Measurements from ENCODE around the gene SLC38A5. TPM values are rescaled to one million over a fixed set of nuclear protein-coding genes. Genes with fewer than 3 reads are reported as not detected.

SLC38A5 gene
- total and polyA plus RNA-seq, 9 of the 15 experiments (the other 6 are each of a cell fraction or from before 2014, with no cell fraction given): 9.3 to 228 (median 142) TPM

- CTCF ChIA-PET (ENCODE audit: low intra/inter-chr PET ratio): no interaction called here
- Histone ChIP-seq H3K4me1 (replicated peaks in 1 of 2; ENCODE audit: control insufficient read depth in 2 of 2, insufficient read depth in 2 of 2, low read length in 2 of 2) (peaks cover 0 to 4% of the 10 kb centered on the region in 2 experiments; a peak in 2 of 5 replicates), H4K20me1 (replicated peaks; ENCODE audit: control insufficient read depth, insufficient read depth, low read length) (no peaks in the 10 kb centered on the region), H3K9me3 (replicated peaks; ENCODE audit: control insufficient read depth, insufficient read depth, low read depth, low read length) (no peaks in the 10 kb centered on the region), H3K4me3 (no peak overlapping the region), H3K79me2 (ENCODE audit: control insufficient read depth, insufficient read depth, low read length) (peaks cover 4% of the 10 kb centered on the region; the same call in 2 of the 3 replicates), H3K9ac (ENCODE audit: insufficient read depth in 1 of 2, low read depth in 2 of 2, low read length in 2 of 2) (no peak overlapping the region), H3K4me2 (ENCODE audit: insufficient read depth, low read length) (no peak overlapping the region), H3K9me1 (ENCODE audit: control insufficient read depth, insufficient read depth, low read length) (no peaks in the 10 kb centered on the region), H3K36me3 (ENCODE audit: control insufficient read depth, insufficient read depth, low read length) (peaks cover 46% of the 10 kb centered on the region; the same call in 2 of the 3 replicates), H3K27me3 (ENCODE audit: control insufficient read depth in 2 of 2, insufficient read depth in 2 of 2, low read length in 2 of 2) (no peaks in the 10 kb centered on the region), H2AFZ (ENCODE audit: low read depth, low read length) (no peak overlapping the region), H3K27ac (ENCODE audit: extremely low read depth, low read depth, low read length) (no peak overlapping the region)
- in situ Hi-C loops (cut with MboI) (no loop called here), intact Hi-C loops (cut with micrococcal nuclease) (no loop called here)
- no peak for TF ChIP-seq TEAD4 (IDR thresholded peaks at IDR 0.05; ENCODE audit: low read length)
- TF ChIP-seq TEAD4 (CRISPR knock-in tag; IDR thresholded peaks at IDR 0.05; ENCODE audit: borderline replicate concordance): no peak
- TF ChIP-seq POLR2G (IDR thresholded peaks at IDR 0.05; ENCODE audit: low read depth, low read length): 0 out of 2 replicates have a peak, but pooled peaks have one; percentile 23
- peak; percentile 60 for TF ChIP-seq RBFOX2 (IDR thresholded peaks at IDR 0.05; ENCODE audit: low read depth, low read length)
- POLR2A ChIA-PET: interaction anchor here (0.6 kb wide), 2 partner anchors 9 to 14 kb away, joined by 3 read pairs; no protein-coding TSS in a partner anchor
- no peak for FAIRE-seq
- BruUV-seq (replicated peaks): TSS peak; percentile 63
- no peak for DNase-seq (ENCODE audit: extremely low read depth in 1 of 4, low spot score in 3 of 4)
- no peak; the same call in 2 of the 3 replicates for ATAC-seq
- WGBS (ENCODE audit: insufficient coverage, low coverage, missing lambda C conversion rate): 75% methylated on average over 3 of the region's 6 CpGs
Measured at GRCh38 chrX:48458711-48459110, 11.3 kb downstream of the SLC38A5 start.

- no peak overlapping the region for H3K4me3 ChIP-seq
- no peak overlapping the region for H3K4me2 ChIP-seq (ENCODE audit: insufficient read depth, low read length)
- H4K20me1 ChIP-seq (replicated peaks; ENCODE audit: control insufficient read depth, insufficient read depth, low read length): no peaks in the 10 kb centered on the region
- no peak overlapping the region for H2AFZ ChIP-seq (ENCODE audit: low read depth, low read length)
- POLR2A ChIA-PET: interaction anchor here (0.6 to 1.4 kb wide), 2 partner anchors 11 to 237 kb away, joined by 5 to 8 read pairs; no protein-coding TSS in a partner anchor
- no peaks in the 10 kb centered on the region for H3K9me3 ChIP-seq (replicated peaks; ENCODE audit: control insufficient read depth, insufficient read depth, low read depth, low read length)
- WGBS (ENCODE audit: insufficient coverage, low coverage, missing lambda C conversion rate): 44% methylated on average over 5 of the region's 6 CpGs
- ATAC-seq (no peak), FAIRE-seq (peak; percentile 40), DNase-seq (ENCODE audit: extremely low read depth in 1 of 4, low spot score in 3 of 4) (no peak)
- H3K79me2 ChIP-seq (ENCODE audit: control insufficient read depth, insufficient read depth, low read length): no peaks in the 10 kb centered on the region
- H3K36me3 ChIP-seq (ENCODE audit: control insufficient read depth, insufficient read depth, low read length): peaks cover 32% of the 10 kb centered on the region; the same call in 2 of the 3 replicates
- peaks cover 0 to 4% of the 10 kb centered on the region in 2 experiments; a peak in 3 of 5 replicates for H3K4me1 ChIP-seq (replicated peaks in 1 of 2; ENCODE audit: control insufficient read depth in 2 of 2, insufficient read depth in 2 of 2, low read length in 2 of 2)
- no peak overlapping the region for H3K9ac ChIP-seq (ENCODE audit: insufficient read depth in 1 of 2, low read depth in 2 of 2, low read length in 2 of 2)
- no peaks in the 10 kb centered on the region for H3K27me3 ChIP-seq (ENCODE audit: control insufficient read depth in 2 of 2, insufficient read depth in 2 of 2, low read length in 2 of 2)
- TF ChIP-seq KAT8 (IDR thresholded peaks at IDR 0.05; ENCODE audit: low read depth) (no peak), NR2C1 (IDR thresholded peaks at IDR 0.05) (0 out of 2 replicates have a peak, but pooled peaks have one; percentile 19), NR2C1 (tag; IDR thresholded peaks at IDR 0.05) (no peak)
- in situ Hi-C loops (cut with MboI) (no loop called here), intact Hi-C loops (cut with micrococcal nuclease) (no loop called here)
- no peak overlapping the region for H3K27ac ChIP-seq (ENCODE audit: extremely low read depth, low read depth, low read length)
- CTCF ChIA-PET (ENCODE audit: low intra/inter-chr PET ratio): no interaction called here
- BruUV-seq (replicated peaks): no TSS peak
- no peaks in the 10 kb centered on the region for H3K9me1 ChIP-seq (ENCODE audit: control insufficient read depth, insufficient read depth, low read length)
Measured at GRCh38 chrX:48456628-48457331, 13.3 kb downstream of the SLC38A5 start.

Measured in K562 (cell line).